ENCODE measurements around the gene PARL.
"Not testable (repeated sequence)": the region's sequence is repeated elsewhere in the genome, so short reads cannot be mapped to it uniquely, and the experiment has no call there.

The PARL gene

GRCh38 chr3:183879243-183879642 lies 5.4 kb downstream of the PARL start:
- H3K27ac ChIP-seq, result no peak overlapping the region
- TF ChIP-seq CTCF (IDR thresholded peaks at IDR 0.05), result no peak
- no peak overlapping the region for H3K4me3 ChIP-seq
- DNase-seq (ENCODE audit: low spot score), result no peak

- no peak for DNase-seq (ENCODE audit: low spot score)
- peak overlapping the region in 1 of 2 donors; percentile 32 for H3K27ac ChIP-seq
- H3K4me3 ChIP-seq, result no peak overlapping the region
- TF ChIP-seq CTCF (IDR thresholded peaks at IDR 0.05), result no peak
These were observed 6.6 kb downstream of the PARL start for GRCh38 chr3:183878071-183878470.

GRCh38 chr3:183877227-183877626 lies 7.5 kb downstream of the PARL start:
- not testable (repeated sequence) for DNase-seq (ENCODE audit: low spot score); H3K4me3 ChIP-seq
- H3K27ac ChIP-seq, result peak overlapping the region in 1 of 2 donors; percentile 16

GRCh38 chr3:183875411-183875810 lies 9.3 kb downstream of the PARL start:
- TF ChIP-seq CTCF (IDR thresholded peaks at IDR 0.05), result no peak
- no peak for DNase-seq (ENCODE audit: low spot score)
- no peak overlapping the region for H3K4me3 ChIP-seq
- no peak overlapping the region for H3K27ac ChIP-seq

GRCh38 chr3:183873914-183874313 lies 10.8 kb downstream of the PARL start:
- no peak for TF ChIP-seq CTCF (IDR thresholded peaks at IDR 0.05)

GRCh38 chr3:183871541-183871940 lies 13.1 kb downstream of the PARL start:
- no peak for TF ChIP-seq CTCF (IDR thresholded peaks at IDR 0.05)
- Histone ChIP-seq H3K4me3 (no peak overlapping the region), H3K27ac (no peak overlapping the region)
- DNase-seq (ENCODE audit: low spot score), result no peak

More at GRCh38 chr3:183873914-183874313, 10.8 kb downstream of the PARL start:
- Histone ChIP-seq H3K4me3 (no peak overlapping the region), H3K27ac (no peak overlapping the region)
- no peak for DNase-seq (ENCODE audit: low spot score)

- Histone ChIP-seq H3K27ac (no peak overlapping the region), H3K4me3 (no peak overlapping the region)
- TF ChIP-seq CTCF (IDR thresholded peaks at IDR 0.05), result no peak
- DNase-seq (ENCODE audit: low spot score), result no peak
These were observed 14.1 kb downstream of the PARL start for GRCh38 chr3:183870563-183870962.

- Histone ChIP-seq H3K4me3 (no peak overlapping the region), H3K27ac (no peak overlapping the region)
- no peak for DNase-seq (ENCODE audit: low spot score)
- no peak for TF ChIP-seq CTCF (IDR thresholded peaks at IDR 0.05)
These were observed 15.9 kb downstream of the PARL start for GRCh38 chr3:183868796-183869195.

All from coronary artery (tissue), 2 donors.